Activated CD4-positive, alpha-beta T cell treated with anti-CD3 and anti-CD28 coated beads, Interleukin-2, amount 10 ng/mL, durations not matched to agents 7 days and 5 days (primary cell): ENCODE results near the gene SYNPO. TPM values are rescaled to one million over a fixed set of nuclear protein-coding genes. Genes with fewer than 3 reads are reported as not detected.

Experiments used
- CTCF ChIA-PET: fragments of 350-600 bp; sonication (Branson Sonifier 250); formaldehyde crosslinking; loops from one replicate; lab custom pipeline; 2021; ENCODE audit warnings: antibody characterized with exemption; lab: Charles Lee
- POLR2A ChIA-PET: fragments of 350-600 bp; sonication (Branson Sonifier 250); formaldehyde crosslinking; loops from one replicate; lab custom pipeline; 2021; ENCODE audit warnings: antibody characterized with exemption; lab: Charles Lee
- DNase-seq: peaks from one replicate; pipeline ENCODE4 v3.0.0-alpha.2; 2020
- H3K27ac Mint-ChIP-seq: one replicate; pipeline ENCODE4 v1.8.0; 2021; ENCODE audit warnings: mild to moderate bottlenecking, moderate library complexity, mixed read lengths
- H3K27me3 Mint-ChIP-seq: one replicate; pipeline ENCODE4 v1.8.0; 2021; ENCODE audit warnings: mixed read lengths
- H3K36me3 Mint-ChIP-seq: one replicate; pipeline ENCODE4 v1.8.0; 2021; ENCODE audit warnings: low read depth, mixed read lengths
- H3K4me1 Mint-ChIP-seq: one replicate; pipeline ENCODE4 v1.8.0; 2021; ENCODE audit warnings: mixed read lengths
- H3K4me3 Mint-ChIP-seq: one replicate; pipeline ENCODE4 v1.8.0; 2021; ENCODE audit warnings: mild to moderate bottlenecking, moderate library complexity, mixed read lengths
- H3K9me3 Mint-ChIP-seq: one replicate; pipeline ENCODE4 v1.8.0; 2021; ENCODE audit warnings: mixed read lengths
- total RNA-seq, 2 experiments: library from RNA; stranded (reverse); gene quantifications; one replicate each; pipeline ENCODE4 v1.2.3, GENCODE V29; 2021

The SYNPO gene
- total RNA-seq, 2 experiments from 2014 or later: 0.05 to 0.08 TPM

DNA sequence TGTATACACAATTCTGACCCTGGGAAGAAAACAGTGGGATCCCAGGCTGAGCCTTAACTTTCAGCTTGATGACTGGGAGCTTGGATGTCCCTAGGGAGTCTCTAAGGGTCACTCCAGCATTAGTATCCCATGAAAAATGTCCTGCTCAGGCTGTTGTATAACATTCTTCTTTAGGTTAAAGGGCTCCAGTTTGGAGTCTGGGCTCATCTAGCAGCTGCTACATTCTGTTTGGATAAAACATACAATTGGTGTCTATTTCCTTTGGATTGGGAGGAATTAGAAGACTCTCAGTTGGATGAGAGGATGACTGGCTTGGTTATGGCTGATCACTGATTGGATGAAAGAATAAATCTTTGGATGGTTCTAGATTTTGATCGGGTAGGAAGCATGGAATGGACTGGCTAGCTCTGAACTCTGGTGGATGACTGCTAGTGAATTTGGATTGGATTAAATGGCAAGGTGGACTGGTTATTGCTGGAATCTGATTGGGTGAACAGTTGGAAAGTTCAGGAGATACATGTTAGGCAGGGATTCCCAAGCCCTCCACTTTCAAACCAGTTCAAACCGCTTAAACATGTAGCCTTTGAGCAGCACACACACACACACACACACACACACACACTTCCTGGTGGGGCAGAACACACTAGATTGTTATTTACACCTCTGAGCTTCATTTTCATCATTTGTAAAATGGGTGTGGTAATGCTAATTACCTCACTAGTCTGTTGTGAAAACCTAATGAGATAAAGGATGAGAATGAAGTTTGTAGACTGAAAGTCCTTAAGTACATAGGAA is 13.5 kb downstream of the SYNPO start:
- H3K9me3 Mint-ChIP-seq: no peaks in the 10 kb centered on the region
- no peaks in the 10 kb centered on the region for H3K36me3 Mint-ChIP-seq
- ChIA-PET CTCF (interaction anchor here (1.2 to 1.5 kb wide), 3 partner anchors 9 to 133 kb away, joined by 3 to 4 read pairs (median 3); no protein-coding TSS in a partner anchor), POLR2A (no interaction called here)
- no peak overlapping the region for H3K27ac Mint-ChIP-seq
- no peak for DNase-seq
- peaks cover 7% of the 10 kb centered on the region for H3K4me1 Mint-ChIP-seq
- no peak overlapping the region for H3K4me3 Mint-ChIP-seq
- H3K27me3 Mint-ChIP-seq: peaks cover 3% of the 10 kb centered on the region

DNA sequence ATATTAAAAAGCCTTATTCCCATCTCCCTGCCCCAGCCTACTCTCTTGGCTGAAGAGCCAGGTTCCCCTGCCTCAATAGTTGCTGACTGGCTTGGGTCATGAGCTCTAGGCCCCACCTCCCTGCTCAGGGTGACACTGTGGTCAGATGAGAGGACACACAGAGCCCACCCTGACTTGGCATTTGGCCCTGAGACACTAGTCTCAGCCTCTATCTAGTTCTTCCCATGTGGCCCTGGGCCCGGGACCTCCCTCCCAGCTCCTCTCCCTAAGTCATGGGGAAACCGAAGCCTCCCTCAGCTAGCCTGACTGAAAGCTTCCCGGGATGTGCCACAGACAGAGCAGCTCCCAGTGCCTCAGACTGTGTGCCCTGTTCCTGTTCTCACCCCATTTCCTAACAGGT is 14.8 kb downstream of the SYNPO start:
- CTCF ChIA-PET: interaction anchor here (0.6 to 1.3 kb wide), 3 partner anchors 11 to 220 kb away, joined by 3 to 4 read pairs (median 4); no protein-coding TSS in a partner anchor
- Mint-ChIP-seq H3K4me3 (no peak overlapping the region), H3K9me3 (no peaks in the 10 kb centered on the region), H3K27me3 (peaks cover 3% of the 10 kb centered on the region), H3K27ac (no peak overlapping the region), H3K4me1 (peaks cover 7% of the 10 kb centered on the region), H3K36me3 (no peaks in the 10 kb centered on the region)
- POLR2A ChIA-PET: no interaction called here
- DNase-seq: no peak

DNA sequence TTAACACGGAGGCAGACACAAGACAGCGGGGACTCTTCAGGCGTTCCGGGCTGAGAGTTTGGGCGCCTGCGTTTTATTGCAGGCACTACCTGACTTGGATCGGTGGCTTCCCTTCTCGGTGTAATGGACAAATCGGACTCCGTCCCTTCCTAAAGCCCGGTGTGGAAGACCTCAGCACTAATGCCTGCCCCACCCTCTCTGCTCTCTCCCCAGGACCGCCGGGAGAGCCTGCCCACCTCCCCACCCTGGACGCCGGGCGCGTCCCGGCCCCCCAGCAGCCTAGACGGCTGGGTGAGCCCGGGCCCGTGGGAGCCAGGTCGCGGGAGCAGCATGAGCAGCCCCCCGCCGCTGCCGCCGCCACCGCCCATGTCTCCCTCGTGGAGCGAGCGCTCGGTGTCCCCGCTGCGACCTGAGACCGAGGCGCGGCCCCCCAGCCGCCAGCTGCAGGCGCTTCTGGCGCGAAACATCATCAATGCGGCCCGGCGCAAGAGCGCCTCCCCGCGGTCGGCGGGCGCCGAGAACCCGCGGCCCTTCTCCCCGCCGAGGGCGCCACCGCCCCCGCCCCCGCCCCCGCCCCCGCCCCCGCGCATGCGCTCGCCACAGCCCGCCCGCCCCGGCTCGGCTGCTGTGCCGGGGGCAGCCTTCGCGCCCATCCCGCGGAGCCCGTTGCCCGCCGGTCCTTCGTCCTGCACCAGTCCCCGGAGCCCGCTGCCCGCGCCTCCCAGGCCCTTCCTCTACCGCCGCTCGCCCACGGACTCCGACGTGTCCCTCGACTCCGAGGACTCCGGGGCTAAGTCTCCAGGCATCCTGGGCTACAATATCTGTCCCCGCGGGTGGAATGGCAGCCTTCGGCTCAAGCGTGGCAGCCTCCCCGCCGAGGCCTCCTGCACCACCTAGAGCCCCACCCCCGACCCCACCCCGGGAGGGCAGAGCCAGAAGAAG is 16.0 kb downstream of the SYNPO start:
- no peaks in the 10 kb centered on the region for H3K9me3 Mint-ChIP-seq
- H3K36me3 Mint-ChIP-seq: no peaks in the 10 kb centered on the region
- peak; percentile 78 for DNase-seq
- peak overlapping the region; percentile 69 for H3K4me3 Mint-ChIP-seq
- H3K4me1 Mint-ChIP-seq: peaks cover 7% of the 10 kb centered on the region
- CTCF ChIA-PET: interaction anchor here (0.7 to 1.6 kb wide), 11 partner anchors 10 to 196 kb away, joined by 3 to 11 read pairs (median 3); partner anchors contain the start of genes IRGM and SMIM3
- H3K27ac Mint-ChIP-seq: peak overlapping the region; percentile 65
- peaks cover 3% of the 10 kb centered on the region for H3K27me3 Mint-ChIP-seq
- POLR2A ChIA-PET: no interaction called here

- Mint-ChIP-seq H3K36me3 (no peaks in the 10 kb centered on the region), H3K27me3 (peaks cover 5% of the 10 kb centered on the region), H3K4me1 (peaks cover 7% of the 10 kb centered on the region), H3K4me3 (no peak overlapping the region), H3K9me3 (no peaks in the 10 kb centered on the region), H3K27ac (no peak overlapping the region)
- POLR2A ChIA-PET: no interaction called here
- CTCF ChIA-PET: interaction anchor here (0.7 to 1.5 kb wide), 6 partner anchors 11 to 121 kb away, joined by 3 to 5 read pairs (median 3); partner anchors contain the start of gene SMIM3
- no peak for DNase-seq
Measured at GRCh38 chr5:150658121-150658520, 17.7 kb downstream of the SYNPO start.

- CTCF ChIA-PET: interaction anchor here (0.7 kb wide), 1 partner anchor 12 kb away, joined by 4 read pairs; no protein-coding TSS in a partner anchor
- Mint-ChIP-seq H3K9me3 (no peaks in the 10 kb centered on the region), H3K27ac (no peak overlapping the region), H3K4me1 (peaks cover 7% of the 10 kb centered on the region), H3K27me3 (peaks cover 5% of the 10 kb centered on the region), H3K36me3 (no peaks in the 10 kb centered on the region), H3K4me3 (no peak overlapping the region)
- no peak for DNase-seq
- POLR2A ChIA-PET: no interaction called here
Measured at GRCh38 chr5:150658699-150659265, 18.3 kb downstream of the SYNPO start.

DNA sequence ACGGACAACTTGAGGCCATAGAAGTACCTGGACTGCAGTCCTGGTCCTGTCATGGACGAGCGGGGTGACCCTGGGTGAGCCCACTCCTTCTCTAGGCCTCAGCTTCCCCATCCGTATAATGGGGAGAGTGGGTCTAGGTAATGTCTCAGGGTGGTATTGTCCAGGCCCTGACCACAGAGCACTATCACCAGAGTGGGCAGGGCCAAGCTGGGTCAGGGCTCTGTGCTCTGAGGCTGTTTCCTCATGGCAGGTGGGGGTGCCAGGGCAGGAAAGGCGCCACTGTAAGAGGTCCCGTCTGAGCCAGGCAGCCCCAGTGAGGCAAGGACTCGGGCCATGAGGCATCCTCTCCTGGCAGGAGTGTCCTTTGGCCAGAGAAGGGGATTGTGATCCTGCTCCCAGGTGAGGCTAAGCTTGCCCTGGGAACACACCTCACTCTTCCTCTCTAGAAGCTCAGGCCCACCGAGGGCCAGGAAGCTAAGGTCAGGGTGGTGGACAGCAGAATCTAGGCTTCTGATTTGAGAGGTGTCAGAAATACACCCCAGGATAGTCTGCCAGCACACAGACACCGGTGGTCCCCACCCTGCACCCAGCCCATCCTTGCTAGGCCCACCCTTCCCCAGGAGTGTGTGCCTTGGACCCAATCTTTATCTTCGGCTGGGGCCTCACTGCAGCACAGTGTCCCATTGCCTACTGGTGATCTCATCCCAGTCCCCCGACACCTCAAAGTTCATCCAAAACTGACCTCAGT is 19.1 kb downstream of the SYNPO start:
- Mint-ChIP-seq H3K36me3 (no peaks in the 10 kb centered on the region), H3K4me3 (no peak overlapping the region), H3K4me1 (peaks cover 7% of the 10 kb centered on the region), H3K27ac (no peak overlapping the region), H3K9me3 (no peaks in the 10 kb centered on the region), H3K27me3 (peaks cover 6% of the 10 kb centered on the region)
- CTCF ChIA-PET: interaction anchor here (0.7 kb wide), 1 partner anchor 12 kb away, joined by 4 read pairs; no protein-coding TSS in a partner anchor
- POLR2A ChIA-PET: no interaction called here
- DNase-seq: no peak

GRCh38 chr5:150660108-150660831 is 19.8 kb downstream of the SYNPO start:
- Mint-ChIP-seq H3K36me3 (no peaks in the 10 kb centered on the region), H3K4me3 (no peak overlapping the region), H3K4me1 (peaks cover 7% of the 10 kb centered on the region), H3K9me3 (no peaks in the 10 kb centered on the region), H3K27me3 (peaks cover 6% of the 10 kb centered on the region), H3K27ac (no peak overlapping the region)
- DNase-seq: no peak
- CTCF ChIA-PET: interaction anchor here (1.7 kb wide), 1 partner anchor 40 kb away, joined by 3 read pairs; no protein-coding TSS in a partner anchor
- POLR2A ChIA-PET: no interaction called here

- DNase-seq: no peak
- Mint-ChIP-seq H3K9me3 (no peaks in the 10 kb centered on the region), H3K4me3 (no peak within 1 kb of the TSS), H3K36me3 (no peaks in the 10 kb centered on the region), H3K27me3 (peaks cover 6% of the 10 kb centered on the region), H3K27ac (no peak within 1 kb of the TSS), H3K4me1 (peaks cover 4% of the 10 kb centered on the region)
- POLR2A ChIA-PET: interaction anchor here (0.6 kb wide), 1 partner anchor 28 kb away, joined by 3 read pairs; no protein-coding TSS in a partner anchor
- CTCF ChIA-PET: interaction anchor here (0.6 to 1.7 kb wide), 2 partner anchors 39 to 210 kb away, joined by 3 read pairs; no protein-coding TSS in a partner anchor
Measured at GRCh38 chr5:150661086-150661485, 20.6 kb downstream of the SYNPO start, which contains the start of gene MYOZ3. Gene MYOZ3 (plus strand): TSS chr5:150661251. CDS start chr5:150662942, 1,691 bp downstream.

DNA sequence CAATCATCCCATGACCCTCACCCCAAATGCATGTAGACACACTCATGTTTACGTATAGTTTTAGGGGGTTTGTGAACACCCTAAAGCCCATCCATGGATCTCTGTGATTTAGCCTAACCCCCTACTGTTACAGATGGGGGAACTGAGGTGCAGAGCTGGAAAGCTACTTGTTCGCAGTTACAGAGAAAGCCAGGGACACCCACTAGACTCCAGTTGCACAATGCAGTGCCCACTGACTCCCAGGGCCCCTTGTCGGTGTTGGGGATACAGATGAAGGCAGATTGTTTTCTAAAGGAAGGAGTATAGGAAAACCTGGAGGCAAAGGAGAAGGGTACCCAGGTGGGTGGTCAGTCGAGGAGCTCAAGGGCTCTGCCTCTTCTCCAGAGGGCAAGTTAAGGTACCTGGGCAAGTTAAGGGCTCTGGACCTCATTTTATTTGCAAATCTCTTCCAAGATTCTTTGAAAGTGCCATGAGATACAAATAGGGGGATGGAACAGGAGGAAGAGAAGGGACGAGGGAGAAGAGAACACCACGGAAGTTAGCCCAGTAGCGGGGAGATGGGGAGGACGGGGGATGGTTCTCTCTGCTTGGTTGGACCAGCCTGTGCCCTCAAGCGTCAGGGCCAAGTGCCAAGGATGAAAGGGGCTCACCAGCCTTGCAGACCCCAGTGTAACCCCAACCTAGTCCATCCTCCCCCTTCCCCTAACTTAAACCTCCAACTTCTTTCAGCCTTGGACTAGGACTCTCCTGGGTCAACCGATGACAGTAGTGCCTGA is 21.5 kb downstream of the SYNPO start:
- Mint-ChIP-seq H3K4me1 (peaks cover 4% of the 10 kb centered on the region), H3K36me3 (no peaks in the 10 kb centered on the region), H3K27me3 (peaks cover 6% of the 10 kb centered on the region), H3K27ac (no peak overlapping the region), H3K9me3 (no peaks in the 10 kb centered on the region), H3K4me3 (no peak overlapping the region)
- ChIA-PET POLR2A (interaction anchor here (0.6 kb wide), 1 partner anchor 27 kb away, joined by 3 read pairs; no protein-coding TSS in a partner anchor), CTCF (interaction anchor here (0.6 to 1.7 kb wide), 5 partner anchors 9 to 211 kb away, joined by 3 read pairs; no protein-coding TSS in a partner anchor)
- no peak for DNase-seq

DNA sequence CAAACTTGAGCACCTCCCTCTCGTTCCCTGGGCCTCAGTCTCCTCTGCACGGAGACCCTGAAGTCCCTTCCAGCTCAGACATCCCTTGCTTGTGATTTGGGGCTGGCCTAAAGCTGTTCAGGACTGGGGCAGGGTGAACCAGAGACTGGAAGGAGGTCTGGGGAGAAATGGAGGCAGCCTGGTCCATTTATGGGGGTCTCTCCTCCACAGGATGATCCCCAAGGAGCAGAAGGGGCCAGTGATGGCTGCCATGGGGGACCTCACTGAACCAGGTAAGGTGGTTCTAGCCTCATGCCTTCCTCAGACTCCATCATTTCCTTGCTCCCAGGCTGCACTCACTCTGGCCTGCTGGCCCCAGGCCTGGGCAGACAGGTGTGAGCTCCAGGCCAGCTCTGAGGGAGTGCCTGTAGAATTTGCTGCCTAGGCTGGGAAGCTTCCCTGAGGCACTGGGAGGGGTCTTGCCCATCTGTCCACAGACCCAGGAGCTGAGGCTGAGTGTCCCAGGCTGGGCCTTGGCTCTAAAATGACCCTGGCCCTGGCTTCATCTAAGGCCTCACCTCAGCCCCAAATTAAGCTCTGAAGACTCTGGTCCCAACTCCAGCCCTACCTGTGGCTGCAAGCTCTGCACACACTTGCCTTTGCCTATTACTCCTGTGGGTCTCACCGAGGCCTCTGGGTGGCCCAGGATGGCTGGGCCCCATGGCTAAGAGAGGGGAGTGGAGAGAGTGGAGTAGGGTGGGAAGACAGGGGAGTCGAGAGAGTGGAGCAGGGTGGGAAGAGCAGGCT is 22.5 kb downstream of the SYNPO start:
- ChIA-PET POLR2A (interaction anchor here (0.7 kb wide), 1 partner anchor 103 kb away, joined by 5 read pairs; no protein-coding TSS in a partner anchor), CTCF (interaction anchor here (0.6 to 1.3 kb wide), 8 partner anchors 9 to 1139 kb away, joined by 3 to 4 read pairs (median 3); no protein-coding TSS in a partner anchor)
- Mint-ChIP-seq H3K27me3 (peaks cover 6% of the 10 kb centered on the region), H3K4me3 (no peak overlapping the region), H3K36me3 (no peaks in the 10 kb centered on the region), H3K4me1 (no peaks in the 10 kb centered on the region), H3K9me3 (no peaks in the 10 kb centered on the region), H3K27ac (no peak overlapping the region)
- no peak for DNase-seq
